Measurements from ENCODE around the gene ATL2.

The ATL2 gene

GRCh38 chr2:38301969-38302702 lies 74.9 kb downstream of the ATL2 start:
- H3K4me3 ChIP-seq (replicated peaks; ENCODE audit: low read depth, low read length) = no peak overlapping the region
- DNase-seq (ENCODE audit: low read depth) = no peak
- no peak for TF ChIP-seq CTCF (IDR thresholded peaks at IDR 0.05; ENCODE audit: low read length, missing control alignments)

- no peak for TF ChIP-seq CTCF (IDR thresholded peaks at IDR 0.05; ENCODE audit: low read length, missing control alignments)
- DNase-seq (ENCODE audit: low read depth) = no peak
- H3K4me3 ChIP-seq (replicated peaks; ENCODE audit: low read depth, low read length) = no peak overlapping the region
Observed at GRCh38 chr2:38301340-38301968, 75.6 kb downstream of the ATL2 start.

GRCh38 chr2:38298539-38298938 lies 78.5 kb downstream of the ATL2 start:
- no peak for DNase-seq (ENCODE audit: low read depth)
- no peak overlapping the region for H3K4me3 ChIP-seq (replicated peaks; ENCODE audit: low read depth, low read length)
- TF ChIP-seq CTCF (IDR thresholded peaks at IDR 0.05; ENCODE audit: low read length, missing control alignments) = no peak

- no peak for DNase-seq (ENCODE audit: low read depth)
- no peak for TF ChIP-seq CTCF (IDR thresholded peaks at IDR 0.05; ENCODE audit: low read length, missing control alignments)
- no peak overlapping the region for H3K4me3 ChIP-seq (replicated peaks; ENCODE audit: low read depth, low read length)
Observed at GRCh38 chr2:38296197-38296780, 80.8 kb downstream of the ATL2 start.

- H3K4me3 ChIP-seq (replicated peaks; ENCODE audit: low read depth, low read length) = no peak overlapping the region
- no peak for DNase-seq (ENCODE audit: low read depth)
- TF ChIP-seq CTCF (IDR thresholded peaks at IDR 0.05; ENCODE audit: low read length, missing control alignments) = no peak
Observed at GRCh38 chr2:38294597-38294996, 82.5 kb downstream of the ATL2 start.

- no peak for TF ChIP-seq CTCF (IDR thresholded peaks at IDR 0.05; ENCODE audit: low read length, missing control alignments)
- no peak overlapping the region for H3K4me3 ChIP-seq (replicated peaks; ENCODE audit: low read depth, low read length)
- DNase-seq (ENCODE audit: low read depth) = no peak
Observed at GRCh38 chr2:38293152-38293865, 83.8 kb downstream of the ATL2 start.
